ENCODE measurements around the gene CNTNAP2. TPM values are rescaled to one million over a fixed set of nuclear protein-coding genes. Genes with fewer than 3 reads are reported as not detected.

The CNTNAP2 gene
- total RNA-seq, 1 donor from 2014 or later, result 9.2 TPM

DNA sequence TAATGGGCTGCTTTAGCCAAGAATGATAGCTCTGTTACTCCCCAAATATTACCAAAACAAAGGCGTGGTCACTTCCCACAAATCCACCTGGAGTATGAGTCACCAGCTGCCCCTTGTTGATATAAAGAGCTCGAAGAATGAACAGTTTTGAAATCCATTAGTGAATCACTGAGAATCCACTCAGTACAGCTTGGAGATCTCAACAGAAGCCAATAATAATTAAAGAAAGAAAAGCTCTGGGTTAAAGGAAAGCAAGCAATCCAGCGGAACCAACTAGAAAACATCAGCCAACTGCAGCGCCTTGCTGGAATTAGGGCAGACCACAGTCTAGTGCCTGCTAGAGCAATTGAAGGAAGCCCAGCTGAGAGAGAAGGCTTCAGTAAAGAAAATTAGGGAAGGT, 1897.9 kb downstream of the CNTNAP2 start:
- TF ChIP-seq, protein P1, sequence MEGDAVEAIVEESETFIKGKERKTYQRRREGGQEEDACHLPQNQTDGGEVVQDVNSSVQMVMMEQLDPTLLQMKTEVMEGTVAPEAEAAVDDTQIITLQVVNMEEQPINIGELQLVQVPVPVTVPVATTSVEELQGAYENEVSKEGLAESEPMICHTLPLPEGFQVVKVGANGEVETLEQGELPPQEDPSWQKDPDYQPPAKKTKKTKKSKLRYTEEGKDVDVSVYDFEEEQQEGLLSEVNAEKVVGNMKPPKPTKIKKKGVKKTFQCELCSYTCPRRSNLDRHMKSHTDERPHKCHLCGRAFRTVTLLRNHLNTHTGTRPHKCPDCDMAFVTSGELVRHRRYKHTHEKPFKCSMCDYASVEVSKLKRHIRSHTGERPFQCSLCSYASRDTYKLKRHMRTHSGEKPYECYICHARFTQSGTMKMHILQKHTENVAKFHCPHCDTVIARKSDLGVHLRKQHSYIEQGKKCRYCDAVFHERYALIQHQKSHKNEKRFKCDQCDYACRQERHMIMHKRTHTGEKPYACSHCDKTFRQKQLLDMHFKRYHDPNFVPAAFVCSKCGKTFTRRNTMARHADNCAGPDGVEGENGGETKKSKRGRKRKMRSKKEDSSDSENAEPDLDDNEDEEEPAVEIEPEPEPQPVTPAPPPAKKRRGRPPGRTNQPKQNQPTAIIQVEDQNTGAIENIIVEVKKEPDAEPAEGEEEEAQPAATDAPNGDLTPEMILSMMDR (conservative IDR thresholded peaks at IDR 0.05; ENCODE audit: low read depth, low read length), result no peak
- no peak for DNase-seq (ENCODE audit: low read depth)
- no peak overlapping the region for H3K4me3 ChIP-seq (ENCODE audit: low read depth, low read length)

DNA sequence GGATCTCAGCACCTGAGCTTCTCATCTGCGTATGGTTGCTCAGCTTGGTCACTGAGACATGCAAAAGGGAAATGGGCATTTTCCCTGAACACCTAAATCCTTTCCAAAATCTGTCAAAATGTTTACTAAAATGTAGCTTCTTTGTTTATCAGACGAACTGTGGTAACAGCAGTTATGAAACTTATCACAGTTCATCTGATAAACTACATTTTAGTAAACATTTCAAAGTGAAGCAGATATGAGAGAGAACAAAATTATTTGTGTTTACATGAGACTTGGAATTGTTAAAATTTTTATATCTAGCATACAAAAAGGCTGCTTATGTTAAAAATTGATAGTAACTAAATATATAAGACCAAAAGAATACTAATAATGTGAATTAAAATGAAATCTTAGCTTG, 1900.5 kb downstream of the CNTNAP2 start:
- H3K4me3 ChIP-seq (ENCODE audit: low read depth, low read length), result no peak overlapping the region
- DNase-seq (ENCODE audit: low read depth), result no peak
- TF ChIP-seq, protein P1 (conservative IDR thresholded peaks at IDR 0.05; ENCODE audit: low read depth, low read length), result no peak

DNA sequence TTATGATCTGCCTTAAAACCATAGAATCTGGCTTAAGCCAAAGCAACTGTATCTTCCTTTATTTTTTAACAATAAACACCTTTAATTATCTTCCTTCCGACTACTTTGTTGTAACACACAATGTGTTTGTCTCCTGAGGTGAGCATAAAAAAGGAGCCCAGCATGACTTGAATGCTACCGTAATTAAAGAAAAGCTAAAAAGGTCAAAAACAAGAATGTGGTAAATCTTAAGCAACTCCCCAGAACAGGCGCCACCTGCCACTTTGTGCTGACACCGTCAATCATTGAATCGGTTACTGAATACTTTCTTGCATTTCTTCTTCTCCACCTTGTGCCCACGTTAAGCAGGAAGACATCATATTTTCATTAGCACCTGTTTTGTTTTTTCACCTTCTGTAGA, 1904.1 kb downstream of the CNTNAP2 start:
- H3K4me3 ChIP-seq (ENCODE audit: low read depth, low read length), result no peak overlapping the region
- TF ChIP-seq, protein P1 (conservative IDR thresholded peaks at IDR 0.05; ENCODE audit: low read depth, low read length), result no peak
- no peak for DNase-seq (ENCODE audit: low read depth)

DNA sequence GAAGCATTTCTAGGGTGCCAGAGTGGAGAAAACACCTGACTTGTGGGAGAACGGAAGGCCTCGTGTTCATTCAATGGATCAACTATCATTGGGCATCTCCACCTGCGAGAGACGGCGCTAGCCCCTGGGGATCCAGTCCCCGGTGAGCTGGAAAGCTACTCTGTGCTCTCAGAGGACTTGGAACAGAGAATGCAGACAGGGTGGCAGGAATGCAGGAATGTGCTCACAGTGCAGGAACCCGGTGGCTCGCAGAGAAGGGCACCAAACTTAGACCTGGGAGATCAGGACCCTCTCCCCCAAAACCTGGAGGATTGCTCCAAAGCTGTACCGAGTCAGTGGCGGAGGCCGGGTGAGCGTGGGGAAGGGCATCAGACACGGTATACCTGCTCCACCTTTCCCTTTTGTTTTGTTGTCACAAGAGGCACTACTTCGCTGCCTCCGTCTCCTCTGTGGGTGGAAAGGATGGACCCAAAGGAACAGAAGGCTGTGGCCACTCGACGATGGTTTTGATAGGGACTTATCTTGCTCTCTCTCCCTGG, 1905.0 kb downstream of the CNTNAP2 start:
- TF ChIP-seq, protein P1 (conservative IDR thresholded peaks at IDR 0.05; ENCODE audit: low read depth, low read length), result no peak

DNA sequence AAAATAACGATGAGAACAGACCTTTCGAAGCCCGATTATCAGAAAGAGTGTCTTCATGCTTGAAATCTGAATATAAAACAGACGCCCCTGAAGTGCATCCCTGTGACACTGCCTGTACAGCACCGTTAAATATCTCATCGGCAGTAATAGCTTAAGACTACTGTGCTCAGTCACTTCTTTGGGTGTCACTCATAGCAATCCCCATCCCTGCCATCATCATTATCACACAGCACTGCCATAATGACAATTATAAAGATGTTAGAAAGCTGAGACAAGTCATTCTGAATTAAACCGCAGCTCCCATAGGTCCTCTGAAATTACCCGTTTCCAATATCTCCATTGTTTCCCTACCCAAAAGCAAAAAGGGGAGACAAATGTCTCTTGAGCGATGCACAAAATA, 1906.2 kb downstream of the CNTNAP2 start:
- no peak for DNase-seq (ENCODE audit: low read depth)
- TF ChIP-seq, protein P1 (conservative IDR thresholded peaks at IDR 0.05; ENCODE audit: low read depth, low read length), result no peak
- H3K4me3 ChIP-seq (ENCODE audit: low read depth, low read length), result no peak overlapping the region

More for the DNA sequence above, 1905.0 kb downstream of the CNTNAP2 start:
- DNase-seq (ENCODE audit: low read depth), result no peak
- no peak overlapping the region for H3K4me3 ChIP-seq (ENCODE audit: low read depth, low read length)

DNA sequence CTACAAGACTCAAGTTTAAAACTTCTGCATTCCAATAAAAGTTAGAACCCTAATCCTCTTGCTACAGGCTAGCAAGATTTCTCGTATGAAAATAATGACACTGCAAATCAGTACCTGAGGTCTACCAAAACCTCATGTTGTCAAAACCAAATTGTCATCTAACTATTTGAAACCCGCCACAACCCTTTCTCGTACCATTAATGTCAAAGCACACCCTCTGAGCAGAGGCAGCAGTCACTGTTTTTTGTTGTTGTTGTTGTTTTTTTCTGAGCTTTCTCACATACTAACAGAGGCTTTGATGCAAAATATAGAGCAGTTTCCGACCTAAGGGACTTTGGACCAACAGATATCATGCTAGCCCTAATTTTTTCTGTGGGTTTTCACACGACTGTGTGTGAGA, 1910.1 kb downstream of the CNTNAP2 start:
- no peak for DNase-seq (ENCODE audit: low read depth)
- TF ChIP-seq, protein P1 (conservative IDR thresholded peaks at IDR 0.05; ENCODE audit: low read depth, low read length), result no peak
- no peak overlapping the region for H3K4me3 ChIP-seq (ENCODE audit: low read depth, low read length)

DNA sequence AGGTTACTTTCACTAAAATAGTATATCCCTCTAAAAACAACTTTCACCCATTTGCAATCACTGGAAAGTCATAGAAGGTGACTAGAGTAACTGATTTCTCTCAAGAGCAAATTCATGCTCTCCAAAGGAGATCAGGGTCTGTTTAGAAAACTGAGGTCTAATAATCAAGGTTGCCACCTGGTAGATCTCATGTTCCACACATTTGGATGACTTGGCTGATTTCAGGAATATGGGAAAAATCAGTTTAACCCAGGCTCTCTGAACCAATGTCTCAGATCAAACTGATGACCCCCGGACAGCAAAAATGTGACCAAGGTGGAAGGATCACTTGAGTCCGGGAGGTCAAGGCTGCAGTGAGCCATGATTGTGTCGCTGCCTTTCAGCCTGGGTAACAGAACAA, 1911.6 kb downstream of the CNTNAP2 start:
- no peak for DNase-seq (ENCODE audit: low read depth)
- TF ChIP-seq, protein P1 (conservative IDR thresholded peaks at IDR 0.05; ENCODE audit: low read depth, low read length), result no peak

More for the DNA sequence above, 1911.6 kb downstream of the CNTNAP2 start:
- H3K4me3 ChIP-seq (ENCODE audit: low read depth, low read length), result no peak overlapping the region
